ENCODE results near the gene CHRNB4.

CHRNB4 gene

DNA sequence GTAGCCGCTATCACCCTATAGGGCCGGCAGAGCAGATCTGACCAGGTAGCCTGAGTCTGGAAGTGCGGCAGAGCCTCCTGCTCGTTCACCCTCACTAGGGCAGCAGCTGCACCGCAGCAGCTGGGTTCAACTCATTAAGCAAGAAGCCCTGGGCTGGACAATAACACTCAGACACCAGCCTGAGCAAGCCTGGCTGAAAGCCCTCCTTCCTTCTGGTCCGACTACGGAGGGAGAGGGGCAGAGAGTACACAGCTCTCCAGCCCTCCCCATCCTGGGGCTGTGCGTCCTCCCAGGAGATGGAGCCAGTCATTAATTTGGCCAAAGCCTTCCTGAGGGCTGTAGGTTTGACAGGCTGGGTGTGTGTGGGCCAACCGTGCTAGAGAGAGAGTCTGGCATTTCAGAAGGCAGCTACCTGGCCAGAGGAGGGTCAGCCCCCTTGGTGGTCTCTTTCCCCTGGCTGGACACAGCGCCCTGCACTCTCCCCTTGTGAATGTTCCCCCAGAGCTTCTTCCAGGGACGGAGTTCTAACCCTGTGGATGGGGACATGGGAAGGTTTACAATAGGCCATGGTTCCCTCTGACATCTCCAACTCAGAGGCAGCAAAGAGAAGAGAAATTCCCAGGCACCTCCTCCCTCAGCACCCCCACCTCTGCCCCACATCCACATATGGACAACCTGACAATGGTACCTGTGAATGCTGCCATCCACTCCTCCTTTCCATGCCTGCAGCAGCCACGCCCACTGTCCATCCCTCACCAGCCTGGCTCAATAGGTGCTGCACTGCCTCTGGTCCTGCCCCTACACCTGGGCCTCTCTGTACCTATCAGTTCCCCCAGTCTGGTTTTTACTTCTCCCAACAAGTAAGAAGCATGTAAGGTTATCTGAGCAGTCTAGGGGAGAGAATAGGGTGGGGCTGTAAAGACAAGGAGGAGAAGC, 6.5 kb downstream of the CHRNB4 start:
- Histone ChIP-seq H3K4me1 (ENCODE audit: control insufficient read depth, low read length) (no peaks in the 10 kb centered on the region), H3K27ac (ENCODE audit: low read depth, low read length) (no peak overlapping the region), H3K27me3 (ENCODE audit: control insufficient read depth, low read length) (no peaks in the 10 kb centered on the region), H3K79me2 (ENCODE audit: control insufficient read depth, low read length) (no peaks in the 10 kb centered on the region), H3K9me2 (replicated peaks; ENCODE audit: control insufficient read depth, low read length) (no peaks in the 10 kb centered on the region), H3K36me3 (ENCODE audit: control insufficient read depth, low read length) (no peaks in the 10 kb centered on the region), H4K20me1 (ENCODE audit: control insufficient read depth, insufficient read depth, low read depth, low read length) (no peaks in the 10 kb centered on the region), H3K4me3 (ENCODE audit: low read length) (no peak overlapping the region), H3K4me2 (ENCODE audit: low read length) (no peak overlapping the region), H3F3A (ENCODE audit: control insufficient read depth, insufficient read depth) (no peaks in the 10 kb centered on the region), H3K9me3 (ENCODE audit: control insufficient read depth, insufficient read depth, low read length) (peaks cover 11% of the 10 kb centered on the region)
- TF ChIP-seq, protein P1, sequence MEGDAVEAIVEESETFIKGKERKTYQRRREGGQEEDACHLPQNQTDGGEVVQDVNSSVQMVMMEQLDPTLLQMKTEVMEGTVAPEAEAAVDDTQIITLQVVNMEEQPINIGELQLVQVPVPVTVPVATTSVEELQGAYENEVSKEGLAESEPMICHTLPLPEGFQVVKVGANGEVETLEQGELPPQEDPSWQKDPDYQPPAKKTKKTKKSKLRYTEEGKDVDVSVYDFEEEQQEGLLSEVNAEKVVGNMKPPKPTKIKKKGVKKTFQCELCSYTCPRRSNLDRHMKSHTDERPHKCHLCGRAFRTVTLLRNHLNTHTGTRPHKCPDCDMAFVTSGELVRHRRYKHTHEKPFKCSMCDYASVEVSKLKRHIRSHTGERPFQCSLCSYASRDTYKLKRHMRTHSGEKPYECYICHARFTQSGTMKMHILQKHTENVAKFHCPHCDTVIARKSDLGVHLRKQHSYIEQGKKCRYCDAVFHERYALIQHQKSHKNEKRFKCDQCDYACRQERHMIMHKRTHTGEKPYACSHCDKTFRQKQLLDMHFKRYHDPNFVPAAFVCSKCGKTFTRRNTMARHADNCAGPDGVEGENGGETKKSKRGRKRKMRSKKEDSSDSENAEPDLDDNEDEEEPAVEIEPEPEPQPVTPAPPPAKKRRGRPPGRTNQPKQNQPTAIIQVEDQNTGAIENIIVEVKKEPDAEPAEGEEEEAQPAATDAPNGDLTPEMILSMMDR (IDR thresholded peaks at IDR 0.05; ENCODE audit: low read depth, low read length, poor library complexity, severe bottlenecking), result no peak
- no peak for TF ChIP-seq EZH2phosphoT487 (IDR thresholded peaks at IDR 0.05; ENCODE audit: borderline replicate concordance, low read length)

DNA sequence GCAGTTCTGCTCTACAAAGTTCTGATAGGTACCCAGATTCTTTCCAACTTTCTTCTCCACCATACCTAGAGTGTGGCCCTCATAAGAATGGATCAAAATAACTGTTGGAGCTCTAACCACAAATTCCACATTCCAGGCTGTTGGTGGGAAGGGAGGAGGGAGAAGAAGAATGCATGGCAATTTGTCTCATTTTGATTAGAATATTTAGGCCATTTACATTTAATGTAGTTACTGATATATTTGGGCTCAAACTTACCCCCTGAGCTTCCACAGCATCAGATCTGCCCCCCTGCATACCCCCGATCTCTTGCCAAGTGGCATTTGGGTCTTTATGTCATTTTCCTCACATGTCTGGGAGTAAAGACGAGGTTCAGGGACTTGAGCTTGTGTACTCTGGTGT, 7.7 kb downstream of the CHRNB4 start:
- no peak overlapping the region for H3K4me2 ChIP-seq (ENCODE audit: low read length)
- H4K20me1 ChIP-seq (ENCODE audit: control insufficient read depth, insufficient read depth, low read depth, low read length), result no peaks in the 10 kb centered on the region
- no peaks in the 10 kb centered on the region for H3K36me3 ChIP-seq (ENCODE audit: control insufficient read depth, low read length)
- H3K27ac ChIP-seq (ENCODE audit: low read depth, low read length), result no peak overlapping the region
- TF ChIP-seq, protein P1 (IDR thresholded peaks at IDR 0.05; ENCODE audit: low read depth, low read length, poor library complexity, severe bottlenecking), result no peak
- no peak for TF ChIP-seq EZH2phosphoT487 (IDR thresholded peaks at IDR 0.05; ENCODE audit: borderline replicate concordance, low read length)
- no peaks in the 10 kb centered on the region for H3K79me2 ChIP-seq (ENCODE audit: control insufficient read depth, low read length)
- H3K9me2 ChIP-seq (replicated peaks; ENCODE audit: control insufficient read depth, low read length), result no peaks in the 10 kb centered on the region
- H3K9me3 ChIP-seq (ENCODE audit: control insufficient read depth, insufficient read depth, low read length), result peaks cover 11% of the 10 kb centered on the region
- no peaks in the 10 kb centered on the region for H3K27me3 ChIP-seq (ENCODE audit: control insufficient read depth, low read length)
- H3F3A ChIP-seq (ENCODE audit: control insufficient read depth, insufficient read depth), result no peaks in the 10 kb centered on the region
- H3K4me3 ChIP-seq (ENCODE audit: low read length), result no peak overlapping the region
- no peaks in the 10 kb centered on the region for H3K4me1 ChIP-seq (ENCODE audit: control insufficient read depth, low read length)

DNA sequence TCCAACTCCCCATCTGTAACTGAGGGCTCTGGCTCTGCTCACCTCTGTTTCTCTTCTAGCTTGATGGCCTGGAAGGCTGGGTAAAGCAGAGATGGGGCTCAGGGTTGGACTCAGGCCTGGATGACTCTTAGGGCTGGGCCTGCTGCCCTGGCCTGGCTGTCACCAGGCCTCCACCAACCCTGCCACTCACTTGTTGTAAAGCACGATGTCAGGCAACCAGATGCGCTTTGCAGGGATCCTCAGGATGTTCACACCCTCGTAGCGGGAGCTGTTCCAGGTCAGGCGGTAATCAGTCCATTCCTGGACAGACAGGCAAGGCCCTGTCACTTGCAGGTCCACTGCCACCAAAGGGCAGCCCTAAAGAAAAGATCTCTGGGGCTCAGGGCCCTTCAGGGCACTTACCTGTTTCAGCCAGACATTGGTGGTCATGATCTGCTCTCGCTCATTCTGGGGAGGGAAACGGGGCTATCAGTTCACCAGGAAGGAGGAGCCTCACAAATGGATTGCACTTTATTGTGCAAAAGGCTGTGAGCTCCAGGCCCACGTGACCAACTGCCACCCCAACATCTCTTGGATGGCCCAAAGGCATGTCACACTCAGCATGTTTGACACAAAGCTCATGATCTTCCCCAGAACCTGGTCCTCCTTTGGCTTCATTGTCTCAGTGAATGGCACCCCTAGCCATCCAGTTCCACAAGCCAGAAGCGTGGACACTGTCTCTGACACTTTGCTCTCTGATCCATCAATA, 9.9 kb downstream of the CHRNB4 start:
- Histone ChIP-seq H3K36me3 (ENCODE audit: control insufficient read depth, low read length) (no peaks in the 10 kb centered on the region), H3K4me3 (ENCODE audit: low read length) (no peak overlapping the region), H3K9me2 (replicated peaks; ENCODE audit: control insufficient read depth, low read length) (no peaks in the 10 kb centered on the region), H3K9me3 (ENCODE audit: control insufficient read depth, insufficient read depth, low read length) (peaks cover 11% of the 10 kb centered on the region), H3K27ac (ENCODE audit: low read depth, low read length) (no peak overlapping the region), H3K4me2 (ENCODE audit: low read length) (no peak overlapping the region), H3K79me2 (ENCODE audit: control insufficient read depth, low read length) (no peaks in the 10 kb centered on the region), H3K27me3 (ENCODE audit: control insufficient read depth, low read length) (no peaks in the 10 kb centered on the region), H4K20me1 (ENCODE audit: control insufficient read depth, insufficient read depth, low read depth, low read length) (no peaks in the 10 kb centered on the region), H3F3A (ENCODE audit: control insufficient read depth, insufficient read depth) (no peaks in the 10 kb centered on the region), H3K4me1 (ENCODE audit: control insufficient read depth, low read length) (no peaks in the 10 kb centered on the region)
- TF ChIP-seq EZH2phosphoT487 (IDR thresholded peaks at IDR 0.05; ENCODE audit: borderline replicate concordance, low read length), result no peak
- TF ChIP-seq, protein P1 (IDR thresholded peaks at IDR 0.05; ENCODE audit: low read depth, low read length, poor library complexity, severe bottlenecking), result no peak
